Neural cell (in vitro differentiated cells): ENCODE results near the gene TEAD4.

Source experiments
- CTCF ChIP-seq: fragments of 450-650 bp; IDR thresholded peaks from 2 replicates; pipeline ENCODE4 v1.5.1; 2014; ENCODE audit warnings: antibody characterized with exemption, mild to moderate bottlenecking, moderate library complexity; ENCODE audit not compliant: poor library complexity, severe bottlenecking
- EP300 ChIP-seq: fragments of 450-650 bp; conservative IDR thresholded peaks from 2 replicates; pipeline ENCODE4 v1.6.1; 2014; ENCODE audit warnings: antibody characterized with exemption, mild to moderate bottlenecking, moderate library complexity; ENCODE audit not compliant: poor library complexity, severe bottlenecking
- POLR2AphosphoS5 ChIP-seq: IDR thresholded peaks from 2 replicates; pipeline ENCODE4 v1.6.1; 2012
- RAD21 ChIP-seq: fragments of 450-650 bp; conservative IDR thresholded peaks from 2 replicates; pipeline ENCODE4 v1.6.1; 2014; ENCODE audit warnings: antibody characterized with exemption, mild to moderate bottlenecking, moderate library complexity
- REST ChIP-seq: IDR thresholded peaks from 2 replicates; pipeline ENCODE4 v1.6.1; 2012; ENCODE audit warnings: borderline replicate concordance
- SMC3 ChIP-seq: fragments of 450-650 bp; conservative IDR thresholded peaks from 2 replicates; pipeline ENCODE4 v1.6.1; 2014; ENCODE audit warnings: antibody characterized with exemption, mild to moderate bottlenecking, moderate library complexity; ENCODE audit not compliant: poor library complexity
- TAF1 ChIP-seq: IDR thresholded peaks from 2 replicates; pipeline ENCODE4 v1.6.1; 2012; ENCODE audit warnings: low read depth

GRCh38 chr12:2959192-2959504 is at the start of gene TEAD4:
- TF ChIP-seq CTCF (no peak), POLR2AphosphoS5 (no peak), SMC3 (no peak), TAF1 (no peak), EP300 (no peak), REST (no peak), RAD21 (no peak)
